A204.1 (cell line): ENCODE measurements around the gene GPC1.

Experiments used
- FAIRE-seq: peaks from 2 replicates; lab custom pipeline; 2012; peaks lifted over from hg19 to GRCh38; lab: Jason Lieb, UNC

GPC1 gene

DNA sequence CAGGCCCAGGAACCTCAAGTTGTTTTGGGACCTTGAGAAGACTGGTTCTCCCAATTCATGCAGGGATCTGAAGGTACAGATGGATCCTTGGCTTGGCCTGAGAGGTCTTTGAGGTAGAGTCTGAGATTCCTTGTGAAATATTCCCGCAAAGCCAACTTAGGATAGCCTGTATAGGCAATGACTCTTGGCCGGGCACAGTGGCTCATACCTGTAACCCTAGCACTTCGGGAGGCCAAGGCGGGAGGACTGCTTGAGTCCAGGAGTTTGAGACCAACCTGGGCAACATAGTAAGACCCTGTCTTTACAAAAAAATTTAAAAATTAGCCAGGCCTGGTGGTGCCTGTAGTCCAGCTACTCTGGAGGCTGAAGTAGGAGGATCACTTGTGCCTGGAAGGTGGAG, 81.9 kb downstream of the GPC1 start:
- FAIRE-seq = no peak
